ENCODE results near the gene PTGFRN.

DNA sequence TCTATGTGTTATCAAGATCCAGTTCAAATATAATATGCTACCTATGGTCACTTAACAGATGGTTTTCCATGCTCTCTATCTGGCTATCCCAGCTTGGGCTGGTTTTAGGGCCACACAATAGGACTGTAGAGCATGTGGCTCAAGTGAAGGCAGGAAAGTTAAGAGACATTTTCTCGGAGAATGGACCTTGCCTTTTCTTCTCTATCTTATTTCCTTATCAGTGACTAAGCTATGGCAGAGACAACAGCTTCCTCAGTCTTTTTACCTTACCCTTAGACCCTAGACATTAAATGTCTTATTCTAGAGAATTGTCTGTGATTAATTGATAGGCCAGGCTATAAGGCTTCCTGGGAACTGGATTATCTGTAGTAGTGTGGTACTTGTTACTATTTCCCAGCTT lies 120.0 kb downstream of the PTGFRN start:
- no peak for TF ChIP-seq POLR2AphosphoS5 (IDR thresholded peaks at IDR 0.05; ENCODE audit: low read depth)
- TF ChIP-seq, protein P1, sequence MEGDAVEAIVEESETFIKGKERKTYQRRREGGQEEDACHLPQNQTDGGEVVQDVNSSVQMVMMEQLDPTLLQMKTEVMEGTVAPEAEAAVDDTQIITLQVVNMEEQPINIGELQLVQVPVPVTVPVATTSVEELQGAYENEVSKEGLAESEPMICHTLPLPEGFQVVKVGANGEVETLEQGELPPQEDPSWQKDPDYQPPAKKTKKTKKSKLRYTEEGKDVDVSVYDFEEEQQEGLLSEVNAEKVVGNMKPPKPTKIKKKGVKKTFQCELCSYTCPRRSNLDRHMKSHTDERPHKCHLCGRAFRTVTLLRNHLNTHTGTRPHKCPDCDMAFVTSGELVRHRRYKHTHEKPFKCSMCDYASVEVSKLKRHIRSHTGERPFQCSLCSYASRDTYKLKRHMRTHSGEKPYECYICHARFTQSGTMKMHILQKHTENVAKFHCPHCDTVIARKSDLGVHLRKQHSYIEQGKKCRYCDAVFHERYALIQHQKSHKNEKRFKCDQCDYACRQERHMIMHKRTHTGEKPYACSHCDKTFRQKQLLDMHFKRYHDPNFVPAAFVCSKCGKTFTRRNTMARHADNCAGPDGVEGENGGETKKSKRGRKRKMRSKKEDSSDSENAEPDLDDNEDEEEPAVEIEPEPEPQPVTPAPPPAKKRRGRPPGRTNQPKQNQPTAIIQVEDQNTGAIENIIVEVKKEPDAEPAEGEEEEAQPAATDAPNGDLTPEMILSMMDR (IDR thresholded peaks at IDR 0.05; ENCODE audit: insufficient read depth, low read length): no peak
